K562 (cell line): ENCODE results near the gene TXK. TPM values are rescaled to one million over a fixed set of nuclear protein-coding genes. Genes with fewer than 3 reads are reported as not detected.
"Not testable (repeated sequence)": the region's sequence is repeated elsewhere in the genome, so short reads cannot be mapped to it uniquely, and the experiment has no call there.

Source experiments
- ATAC-seq: fragments of 200-7000 bp; cut with Tn5 transposase; 3 replicates; pipeline ENCODE4 v1.9.1; 2020; ENCODE audit warnings: moderate library complexity
- BruUV-seq: library from RNA; stranded (reverse); fragments of 400-500 nt; replicated peaks from 2 replicates; lab custom pipeline; 2021; lab: Mats Ljungman, UMichigan
- CTCF ChIA-PET: fragments of 300-600 bp; formaldehyde crosslinking; extraction: SDS; loops from one replicate; lab custom pipeline; 2021; ENCODE audit warnings: low intra/inter-chr PET ratio; lab: Yijun Ruan, JAX
- POLR2A ChIA-PET: fragments of 300-600, 350-650 bp; sonication (Branson Sonifier 250); formaldehyde crosslinking; extraction: SDS; loops from one replicate; lab custom pipeline; 2021; ENCODE audit warnings: antibody characterized with exemption, inconsistent platforms; lab: Yijun Ruan, JAX
- DNase-seq, 4 experiments: peaks; one replicate each; pipeline versions ENCODE4 v3.0.0 to v3.0.0-alpha.2; 2011 to 2018; ENCODE audit warnings: low spot score in 3 of 4, mixed read lengths in 3 of 4; ENCODE audit errors: extremely low read depth in 1 of 4
- FAIRE-seq: peaks from 2 replicates; lab custom pipeline; 2011; peaks lifted over from hg19 to GRCh38; lab: Jason Lieb, UNC
- H2AFZ ChIP-seq: 2 replicates; pipeline ENCODE4 v1.6.0; 2011; ENCODE audit warnings: low read depth, low read length, control low read depth, inconsistent platforms
- H3K27ac ChIP-seq: fragments of 200-600 bp; 3 replicates; pipeline ENCODE4 v1.8.0; 2011; ENCODE audit warnings: low read depth, mild to moderate bottlenecking, control low read depth, inconsistent platforms, low read length, moderate library complexity, mixed read lengths; ENCODE audit errors: extremely low read depth
- H3K27me3 ChIP-seq, 2 experiments: fragments of 300-600 bp in 1 of 2; 2 replicates in 1 of 2; 3 replicates in 1 of 2; pipeline versions ENCODE4 v1.6.0 to v1.8.0; 2011; ENCODE audit warnings: inconsistent platforms in 2 of 2, low read length in 2 of 2, mild to moderate bottlenecking in 1 of 2, mixed read lengths in 1 of 2, moderate library complexity in 1 of 2; ENCODE audit not compliant: control insufficient read depth in 2 of 2, insufficient read depth in 2 of 2
- H3K36me3 ChIP-seq: fragments of 300-600 bp; 3 replicates; pipeline ENCODE4 v1.8.0; 2011; ENCODE audit warnings: mild to moderate bottlenecking, low read length, inconsistent platforms; ENCODE audit not compliant: control insufficient read depth, insufficient read depth
- H3K4me1 ChIP-seq, 2 experiments: fragments of 200-600 bp in 1 of 2; replicated peaks in 1 of 2; 2 replicates in 1 of 2; 3 replicates in 1 of 2; pipeline versions ENCODE4 v1.5.1 to v1.8.0; 2011; ENCODE audit warnings: inconsistent platforms in 2 of 2, low read length in 2 of 2, mild to moderate bottlenecking in 1 of 2, mixed read lengths in 1 of 2, moderate library complexity in 1 of 2; ENCODE audit not compliant: control insufficient read depth in 2 of 2, insufficient read depth in 2 of 2
- H3K4me2 ChIP-seq: 2 replicates; pipeline ENCODE4 v1.6.1; 2011; ENCODE audit warnings: low read length, control low read depth, inconsistent platforms, mixed read lengths; ENCODE audit not compliant: insufficient read depth
- H3K4me3 ChIP-seq: fragments of 200-600 bp; sonication (generic), shearing (Covaris generic); 2 replicates; pipeline ENCODE4 v1.5.1; 2016; ENCODE audit warnings: control low read depth, inconsistent platforms
- H3K79me2 ChIP-seq: fragments of 200-600 bp; 3 replicates; pipeline ENCODE4 v1.8.0; 2011; ENCODE audit warnings: low read length, inconsistent platforms; ENCODE audit not compliant: control insufficient read depth, insufficient read depth
- H3K9ac ChIP-seq, 2 experiments: 2 replicates each; pipeline versions ENCODE4 v1.6.0 to v1.6.1; 2011; ENCODE audit warnings: low read depth in 2 of 2, low read length in 2 of 2, control low read depth in 1 of 2, inconsistent platforms in 1 of 2, mild to moderate bottlenecking in 1 of 2, mixed read lengths in 1 of 2; ENCODE audit not compliant: insufficient read depth in 1 of 2
- H3K9me1 ChIP-seq: one replicate; pipeline ENCODE4 v1.6.0; 2011; ENCODE audit warnings: inconsistent platforms, mild to moderate bottlenecking, low read length, moderate library complexity; ENCODE audit not compliant: control insufficient read depth, insufficient read depth
- H3K9me3 ChIP-seq: replicated peaks from 2 replicates; pipeline ENCODE4 v1.5.1; 2011; ENCODE audit warnings: low read depth, low read length, inconsistent platforms; ENCODE audit not compliant: control insufficient read depth, insufficient read depth
- H4K20me1 ChIP-seq: replicated peaks from 2 replicates; pipeline ENCODE4 v1.6.1; 2011; ENCODE audit warnings: low read length, inconsistent platforms, mixed read lengths; ENCODE audit not compliant: control insufficient read depth, insufficient read depth
- CBFA2T3 ChIP-seq: fragments of 450-650 bp; IDR thresholded peaks from 2 replicates; pipeline ENCODE4 v1.6.1; 2017
- ZNF274 ChIP-seq: IDR thresholded peaks from 2 replicates; pipeline ENCODE4 v1.6.1; 2011; ENCODE audit warnings: low read depth, mild to moderate bottlenecking, low read length, moderate library complexity, borderline replicate concordance
- WGBS: fragments of 100-300 bp; shearing (Covaris generic); methylation state at CpG from one replicate; pipeline ENCODE4 v1.1.6; 2016; ENCODE audit warnings: low coverage, mixed read lengths; ENCODE audit not compliant: insufficient coverage; ENCODE audit errors: missing lambda C conversion rate; 5-methylcytosine and 5-hydroxymethylcytosine counted together
- in situ Hi-C: fragments of 300-500 bp; cut with MboI; formaldehyde crosslinking; loops from 4 replicates; pipeline ENCODE4 v1.15.0; 2018; ENCODE audit warnings: inconsistent platforms, mixed read lengths
- intact Hi-C: fragments of 100-400 bp; cut with micrococcal nuclease; formaldehyde crosslinking; loops from 2 replicates; pipeline ENCODE4 v1.14.2; 2022
- polyA plus RNA-seq, 8 experiments: library from polyadenylated mRNA; depleted of rRNA in 4 of 8; stranded (reverse) in 5 of 8; unstranded in 3 of 8; fragments of >200 nt; fragmentation: Nextera tagmentation in 2 of 8; fragmentation: Illumina TruSeq in 1 of 8; extraction: Ambion mirVana in 2 of 8; extraction: Trizol in 1 of 8; gene quantifications; 2 replicates each; pipeline versions ENCODE4 v1.2.1 to v1.2.3, GENCODE V29; 2011 to 2014; ENCODE audit warnings: inconsistent platforms in 1 of 8, missing spikeins in 1 of 8
- total RNA-seq, 7 experiments: library from RNA; depleted of rRNA in 6 of 7; stranded (reverse); fragments of >200 nt in 6 of 7; fragmentation: Illumina TruSeq in 2 of 7; extraction: Trizol in 2 of 7; gene quantifications; 2 replicates each; pipeline versions ENCODE4 v1.2.1 to v1.2.3, GENCODE V29; 2011 to 2021; ENCODE audit warnings: low replicate concordance in 1 of 7
- TF ChIP-seq, protein P1 (sequence below): fragments of 450-650 bp; IDR thresholded peaks from 2 replicates; pipeline ENCODE4 v1.6.1; 2016; ENCODE audit warnings: low read depth
- TF ChIP-seq, protein P2 (sequence below): sonication (generic); IDR thresholded peaks from 2 replicates; pipeline ENCODE4 v1.6.1; 2016

Gene TXK
- total and polyA plus RNA-seq, 9 of the 15 experiments (the other 6 are each of a cell fraction or from before 2014, with no cell fraction given), result 0.24 to 1.1 (median 0.45) TPM; not detected in 1

DNA sequence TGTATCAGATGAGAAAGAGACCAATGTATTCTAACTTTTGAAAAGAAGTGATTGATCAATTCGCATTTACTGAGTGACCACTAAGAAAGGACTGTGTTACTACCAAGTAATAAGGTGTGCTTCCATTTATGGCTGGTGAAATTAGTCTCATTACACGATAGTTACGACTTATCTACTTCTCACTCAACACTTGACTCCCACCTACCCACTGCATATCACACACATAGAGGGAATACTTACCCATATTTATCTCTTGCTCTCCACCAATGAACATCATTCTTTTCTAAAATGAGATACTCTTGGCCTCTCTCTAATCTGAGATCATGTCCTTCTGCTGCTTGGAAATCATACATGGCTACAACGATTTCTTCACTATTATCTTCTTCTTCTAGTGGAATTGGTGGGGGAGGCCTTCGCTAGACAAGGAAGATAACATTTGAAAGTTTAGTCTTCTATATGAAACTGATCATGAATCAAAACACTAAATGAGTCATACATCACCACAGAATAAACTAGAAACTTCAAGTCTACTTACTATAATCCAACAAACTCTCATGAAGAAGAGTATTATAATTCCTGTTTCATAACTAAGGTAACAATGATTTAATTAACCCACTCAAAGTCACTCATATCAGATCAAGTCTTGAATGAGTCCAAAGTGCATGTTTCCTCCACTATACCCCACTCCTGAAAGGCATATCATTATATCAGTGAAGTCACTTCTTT is 33.7 kb upstream of the TXK start (continued):
- TF ChIP-seq, protein P1, sequence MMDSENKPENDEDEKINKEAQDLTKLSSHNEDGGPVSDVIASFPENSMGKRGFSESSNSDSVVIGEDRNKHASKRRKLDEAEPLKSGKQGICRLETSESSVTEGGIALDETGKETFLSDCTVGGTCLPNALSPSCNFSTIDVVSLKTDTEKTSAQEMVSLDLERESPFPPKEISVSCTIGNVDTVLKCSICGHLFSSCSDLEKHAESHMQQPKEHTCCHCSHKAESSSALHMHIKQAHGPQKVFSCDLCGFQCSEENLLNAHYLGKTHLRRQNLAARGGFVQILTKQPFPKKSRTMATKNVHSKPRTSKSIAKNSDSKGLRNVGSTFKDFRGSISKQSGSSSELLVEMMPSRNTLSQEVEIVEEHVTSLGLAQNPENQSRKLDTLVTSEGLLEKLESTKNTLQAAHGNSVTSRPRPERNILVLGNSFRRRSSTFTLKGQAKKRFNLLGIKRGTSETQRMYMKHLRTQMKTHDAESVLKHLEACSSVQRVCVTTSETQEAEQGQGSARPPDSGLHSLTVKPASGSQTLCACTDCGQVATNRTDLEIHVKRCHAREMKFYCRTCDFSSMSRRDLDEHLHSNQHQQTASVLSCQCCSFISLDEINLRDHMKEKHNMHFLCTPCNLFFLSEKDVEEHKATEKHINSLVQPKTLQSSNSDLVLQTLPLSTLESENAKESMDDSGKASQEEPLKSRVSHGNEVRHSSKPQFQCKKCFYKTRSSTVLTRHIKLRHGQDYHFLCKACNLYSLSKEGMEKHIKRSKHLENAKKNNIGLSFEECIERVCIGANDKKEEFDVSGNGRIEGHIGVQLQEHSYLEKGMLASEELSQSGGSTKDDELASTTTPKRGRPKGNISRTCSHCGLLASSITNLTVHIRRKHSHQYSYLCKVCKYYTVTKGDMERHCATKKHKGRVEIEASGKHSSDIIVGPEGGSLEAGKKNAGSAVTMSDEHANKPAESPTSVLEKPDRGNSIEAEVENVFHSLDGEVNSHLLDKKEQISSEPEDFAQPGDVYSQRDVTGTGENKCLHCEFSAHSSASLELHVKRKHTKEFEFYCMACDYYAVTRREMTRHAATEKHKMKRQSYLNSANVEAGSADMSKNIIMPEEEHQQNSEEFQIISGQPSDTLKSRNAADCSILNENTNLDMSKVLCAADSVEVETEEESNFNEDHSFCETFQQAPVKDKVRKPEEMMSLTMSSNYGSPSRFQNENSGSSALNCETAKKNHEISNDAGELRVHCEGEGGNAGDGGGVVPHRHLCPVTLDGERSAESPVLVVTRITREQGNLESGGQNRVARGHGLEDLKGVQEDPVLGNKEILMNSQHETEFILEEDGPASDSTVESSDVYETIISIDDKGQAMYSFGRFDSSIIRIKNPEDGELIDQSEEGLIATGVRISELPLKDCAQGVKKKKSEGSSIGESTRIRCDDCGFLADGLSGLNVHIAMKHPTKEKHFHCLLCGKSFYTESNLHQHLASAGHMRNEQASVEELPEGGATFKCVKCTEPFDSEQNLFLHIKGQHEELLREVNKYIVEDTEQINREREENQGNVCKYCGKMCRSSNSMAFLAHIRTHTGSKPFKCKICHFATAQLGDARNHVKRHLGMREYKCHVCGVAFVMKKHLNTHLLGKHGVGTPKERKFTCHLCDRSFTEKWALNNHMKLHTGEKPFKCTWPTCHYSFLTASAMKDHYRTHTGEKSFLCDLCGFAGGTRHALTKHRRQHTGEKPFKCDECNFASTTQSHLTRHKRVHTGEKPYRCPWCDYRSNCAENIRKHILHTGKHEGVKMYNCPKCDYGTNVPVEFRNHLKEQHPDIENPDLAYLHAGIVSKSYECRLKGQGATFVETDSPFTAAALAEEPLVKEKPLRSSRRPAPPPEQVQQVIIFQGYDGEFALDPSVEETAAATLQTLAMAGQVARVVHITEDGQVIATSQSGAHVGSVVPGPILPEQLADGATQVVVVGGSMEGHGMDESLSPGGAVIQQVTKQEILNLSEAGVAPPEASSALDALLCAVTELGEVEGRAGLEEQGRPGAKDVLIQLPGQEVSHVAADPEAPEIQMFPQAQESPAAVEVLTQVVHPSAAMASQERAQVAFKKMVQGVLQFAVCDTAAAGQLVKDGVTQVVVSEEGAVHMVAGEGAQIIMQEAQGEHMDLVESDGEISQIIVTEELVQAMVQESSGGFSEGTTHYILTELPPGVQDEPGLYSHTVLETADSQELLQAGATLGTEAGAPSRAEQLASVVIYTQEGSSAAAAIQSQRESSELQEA, result no peak
- no peak for TF ChIP-seq ZNF274
- TF ChIP-seq, protein P2, sequence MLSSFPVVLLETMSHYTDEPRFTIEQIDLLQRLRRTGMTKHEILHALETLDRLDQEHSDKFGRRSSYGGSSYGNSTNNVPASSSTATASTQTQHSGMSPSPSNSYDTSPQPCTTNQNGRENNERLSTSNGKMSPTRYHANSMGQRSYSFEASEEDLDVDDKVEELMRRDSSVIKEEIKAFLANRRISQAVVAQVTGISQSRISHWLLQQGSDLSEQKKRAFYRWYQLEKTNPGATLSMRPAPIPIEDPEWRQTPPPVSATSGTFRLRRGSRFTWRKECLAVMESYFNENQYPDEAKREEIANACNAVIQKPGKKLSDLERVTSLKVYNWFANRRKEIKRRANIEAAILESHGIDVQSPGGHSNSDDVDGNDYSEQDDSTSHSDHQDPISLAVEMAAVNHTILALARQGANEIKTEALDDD, result peak; percentile 40; the same call in 1 of the 2 replicates
- TF ChIP-seq CBFA2T3, result 0 out of 2 replicates have a peak, but pooled peaks have one; percentile 27
- TF ChIP-seq, all 486 proteins: peak for 3

DNA sequence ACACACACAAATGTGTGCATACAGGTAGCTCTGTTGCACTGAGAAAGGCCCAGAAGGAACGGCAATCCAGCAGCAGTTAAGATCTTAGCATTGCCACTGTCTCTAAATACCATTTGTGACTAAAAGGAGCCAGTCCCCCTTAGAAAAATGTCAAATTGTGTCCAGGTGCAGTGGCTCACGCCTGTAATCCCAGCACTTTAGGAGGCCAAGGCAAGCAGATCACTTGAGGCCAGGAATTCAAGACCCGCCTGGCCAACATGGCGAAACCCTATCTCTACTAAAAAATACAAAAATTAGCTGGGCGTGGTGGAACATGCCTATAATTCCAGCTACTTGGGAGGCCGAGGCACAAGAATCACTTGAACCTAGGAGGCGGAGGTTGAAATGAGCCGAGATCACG is 30.5 kb upstream of the TXK start:
- H3K9me1 ChIP-seq, H2AFZ ChIP-seq, intact Hi-C loops, H3K9me3 ChIP-seq, H3K4me3 ChIP-seq, H3K27ac ChIP-seq, H3K79me2 ChIP-seq, H4K20me1 ChIP-seq, DNase-seq, FAIRE-seq, ATAC-seq, CTCF ChIA-PET, H3K27me3 ChIP-seq, H3K4me2 ChIP-seq, BruUV-seq, H3K4me1 ChIP-seq, in situ Hi-C loops, H3K9ac ChIP-seq: not testable (repeated sequence)
- H3K36me3 ChIP-seq, result peaks cover 33% of the 10 kb centered on the region
- 87% methylated on average over 9 of the region's 9 CpGs for WGBS
- POLR2A ChIA-PET, result interaction anchor here (0.7 to 1.2 kb wide), 3 partner anchors 9 to 93 kb away, joined by 3 to 5 read pairs (median 3); no protein-coding TSS in a partner anchor
